Smooth muscle cell (in vitro differentiated cells): Measurements from ENCODE around the gene BACH2. TPM values are rescaled to one million over a fixed set of nuclear protein-coding genes. Genes with fewer than 3 reads are reported as not detected.
"Not testable (repeated sequence)": the region's sequence is repeated elsewhere in the genome, so short reads cannot be mapped to it uniquely, and the experiment has no call there.

Source experiments
- DNase-seq: peaks from one replicate; lab custom pipeline; 2025; ENCODE audit not compliant: unreplicated experiment; lab: John Stamatoyannopoulos, UW
- H2AFZ ChIP-seq: fragments of 200-600 bp; sonication (generic); 2 replicates; pipeline ENCODE4 v1.6.0; 2016; ENCODE audit warnings: antibody characterized with exemption, low read depth, mild to moderate bottlenecking
- H3F3A ChIP-seq: fragments of 200-600 bp; sonication (generic); 2 replicates; pipeline ENCODE4 v1.6.0; 2017; ENCODE audit warnings: antibody characterized with exemption, low read depth
- H3K27ac ChIP-seq: fragments of 200-600 bp; sonication (generic); 2 replicates; pipeline ENCODE4 v1.5.1; 2016; ENCODE audit warnings: low read depth, mild to moderate bottlenecking
- H3K27me3 ChIP-seq: fragments of 200-600 bp; sonication (generic); 2 replicates; pipeline ENCODE4 v1.6.1; 2016; ENCODE audit warnings: low read depth, mild to moderate bottlenecking
- H3K36me3 ChIP-seq: fragments of 200-600 bp; sonication (generic); 2 replicates; pipeline ENCODE4 v1.5.1; 2016; ENCODE audit warnings: low read depth
- H3K4me1 ChIP-seq: fragments of 200-600 bp; sonication (generic); 2 replicates; pipeline ENCODE4 v1.5.1; 2016; ENCODE audit warnings: low read depth
- H3K4me2 ChIP-seq: fragments of 200-600 bp; sonication (generic); 2 replicates; pipeline ENCODE4 v1.6.0; 2016; ENCODE audit warnings: mild to moderate bottlenecking
- H3K4me3 ChIP-seq: fragments of 200-600 bp; sonication (generic); 2 replicates; pipeline ENCODE4 v1.5.1; 2016; ENCODE audit warnings: mild to moderate bottlenecking
- H3K79me2 ChIP-seq: fragments of 200-600 bp; sonication (generic); 2 replicates; pipeline ENCODE4 v1.6.0; 2016; ENCODE audit warnings: low read depth, mild to moderate bottlenecking
- H3K9ac ChIP-seq: fragments of 200-600 bp; sonication (generic); 2 replicates; pipeline ENCODE4 v1.6.0; 2016; ENCODE audit warnings: low read depth
- H3K9me3 ChIP-seq: fragments of 200-600 bp; sonication (generic); replicated peaks from 2 replicates; pipeline ENCODE4 v1.5.1; 2016; ENCODE audit warnings: low read depth
- H4K20me1 ChIP-seq: fragments of 200-600 bp; sonication (generic); 2 replicates; pipeline ENCODE4 v1.6.0; 2016; ENCODE audit warnings: low read depth
- WGBS: methylation state at CpG from one replicate; pipeline ENCODE4 v1.1.7; 2016; ENCODE audit warnings: low lambda C conversion rate; 5-methylcytosine and 5-hydroxymethylcytosine counted together
- polyA plus RNA-seq: library from polyadenylated mRNA; unstranded; fragments of >200 nt; fragmentation: Nextera tagmentation; extraction: Ambion mirVana; gene quantifications from 2 replicates; pipeline ENCODE4 v1.2.1, GENCODE V29; 2016
- total RNA-seq: library from RNA; depleted of rRNA; stranded (reverse); fragments of >200 nt; gene quantifications from 2 replicates; pipeline ENCODE4 v1.2.3, GENCODE V29; 2014
- TF ChIP-seq, protein P1 (sequence below): fragments of 200-600 bp; sonication (generic); IDR thresholded peaks from 2 replicates; pipeline ENCODE4 v1.5.1; 2017; ENCODE audit warnings: borderline replicate concordance, mild to moderate bottlenecking, antibody characterized with exemption; ENCODE audit not compliant: insufficient read depth, poor library complexity, severe bottlenecking

The BACH2 gene
- total and polyA plus RNA-seq, 2 experiments from 2014 or later = 3.0 to 4.5 TPM

DNA sequence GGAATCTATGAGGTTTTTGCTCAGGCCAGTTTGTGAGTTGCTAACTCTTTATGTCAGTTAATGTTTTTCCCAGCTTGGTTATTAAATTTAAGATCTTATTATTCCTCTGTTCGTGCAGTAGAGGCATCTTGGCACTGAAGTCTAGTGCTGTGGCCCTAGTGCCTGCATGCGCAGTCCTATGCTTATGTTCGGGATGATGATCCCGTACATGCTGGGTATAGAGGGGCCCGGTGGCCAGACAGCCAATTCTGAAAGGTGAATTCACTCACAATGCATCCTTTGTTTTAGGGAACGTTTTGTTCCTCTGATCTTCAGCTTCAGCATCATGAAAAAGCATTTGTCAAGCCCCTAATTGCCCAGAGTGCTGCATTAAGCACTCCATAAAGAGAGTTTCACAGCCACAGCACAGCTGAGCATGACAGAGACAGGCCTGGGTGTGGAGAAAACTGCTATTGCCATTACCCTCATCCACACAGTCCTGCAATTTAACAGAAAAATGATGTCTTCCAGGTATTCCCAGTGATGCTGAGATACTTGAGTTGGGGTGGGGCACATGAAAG, 39.8 kb upstream of the BACH2 start:
- Histone ChIP-seq H3K4me1 (no peaks in the 10 kb centered on the region), H3K27ac (no peak overlapping the region), H3K79me2 (no peaks in the 10 kb centered on the region), H3K4me3 (no peak overlapping the region), H4K20me1 (no peaks in the 10 kb centered on the region), H2AFZ (no peak overlapping the region), H3K9me3 (no peaks in the 10 kb centered on the region), H3F3A (no peaks in the 10 kb centered on the region), H3K27me3 (no peaks in the 10 kb centered on the region), H3K36me3 (no peaks in the 10 kb centered on the region), H3K4me2 (no peak overlapping the region), H3K9ac (no peak overlapping the region)
- DNase-seq = no peak
- TF ChIP-seq, protein P1, sequence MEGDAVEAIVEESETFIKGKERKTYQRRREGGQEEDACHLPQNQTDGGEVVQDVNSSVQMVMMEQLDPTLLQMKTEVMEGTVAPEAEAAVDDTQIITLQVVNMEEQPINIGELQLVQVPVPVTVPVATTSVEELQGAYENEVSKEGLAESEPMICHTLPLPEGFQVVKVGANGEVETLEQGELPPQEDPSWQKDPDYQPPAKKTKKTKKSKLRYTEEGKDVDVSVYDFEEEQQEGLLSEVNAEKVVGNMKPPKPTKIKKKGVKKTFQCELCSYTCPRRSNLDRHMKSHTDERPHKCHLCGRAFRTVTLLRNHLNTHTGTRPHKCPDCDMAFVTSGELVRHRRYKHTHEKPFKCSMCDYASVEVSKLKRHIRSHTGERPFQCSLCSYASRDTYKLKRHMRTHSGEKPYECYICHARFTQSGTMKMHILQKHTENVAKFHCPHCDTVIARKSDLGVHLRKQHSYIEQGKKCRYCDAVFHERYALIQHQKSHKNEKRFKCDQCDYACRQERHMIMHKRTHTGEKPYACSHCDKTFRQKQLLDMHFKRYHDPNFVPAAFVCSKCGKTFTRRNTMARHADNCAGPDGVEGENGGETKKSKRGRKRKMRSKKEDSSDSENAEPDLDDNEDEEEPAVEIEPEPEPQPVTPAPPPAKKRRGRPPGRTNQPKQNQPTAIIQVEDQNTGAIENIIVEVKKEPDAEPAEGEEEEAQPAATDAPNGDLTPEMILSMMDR = no peak
- WGBS = 53% methylated on average over 6 of the region's 6 CpGs

DNA sequence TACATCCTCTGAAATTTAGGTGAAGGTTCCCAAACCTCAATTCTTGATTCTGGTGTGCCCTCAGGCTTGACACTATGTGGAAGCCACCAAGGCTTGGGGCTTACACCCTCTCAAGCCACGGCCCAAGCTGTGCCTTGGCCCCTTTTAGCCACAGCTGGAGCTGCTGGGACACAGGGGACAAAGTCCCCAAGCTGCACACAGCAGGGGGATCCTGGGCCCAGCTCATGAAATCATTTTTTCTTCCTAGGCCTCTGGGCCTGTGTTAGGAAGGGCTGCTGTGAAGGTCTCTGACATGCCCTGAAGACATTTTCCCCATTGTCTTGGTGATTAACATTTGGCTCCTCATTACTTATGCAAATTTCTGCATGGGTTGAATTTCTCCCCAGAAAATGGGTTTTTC, 37.3 kb upstream of the BACH2 start:
- Histone ChIP-seq H3K36me3 (no peaks in the 10 kb centered on the region), H3K4me2 (no peak overlapping the region), H3K9ac (no peak overlapping the region), H4K20me1 (no peaks in the 10 kb centered on the region), H3F3A (no peaks in the 10 kb centered on the region), H3K27ac (no peak overlapping the region), H3K79me2 (no peaks in the 10 kb centered on the region), H3K9me3 (no peaks in the 10 kb centered on the region), H3K27me3 (no peaks in the 10 kb centered on the region), H3K4me3 (no peak overlapping the region), H2AFZ (no peak overlapping the region), H3K4me1 (no peaks in the 10 kb centered on the region)
- no peak for DNase-seq
- WGBS = 89% methylated on average over 1 of the region's 1 CpG
- TF ChIP-seq, protein P1 = no peak

DNA sequence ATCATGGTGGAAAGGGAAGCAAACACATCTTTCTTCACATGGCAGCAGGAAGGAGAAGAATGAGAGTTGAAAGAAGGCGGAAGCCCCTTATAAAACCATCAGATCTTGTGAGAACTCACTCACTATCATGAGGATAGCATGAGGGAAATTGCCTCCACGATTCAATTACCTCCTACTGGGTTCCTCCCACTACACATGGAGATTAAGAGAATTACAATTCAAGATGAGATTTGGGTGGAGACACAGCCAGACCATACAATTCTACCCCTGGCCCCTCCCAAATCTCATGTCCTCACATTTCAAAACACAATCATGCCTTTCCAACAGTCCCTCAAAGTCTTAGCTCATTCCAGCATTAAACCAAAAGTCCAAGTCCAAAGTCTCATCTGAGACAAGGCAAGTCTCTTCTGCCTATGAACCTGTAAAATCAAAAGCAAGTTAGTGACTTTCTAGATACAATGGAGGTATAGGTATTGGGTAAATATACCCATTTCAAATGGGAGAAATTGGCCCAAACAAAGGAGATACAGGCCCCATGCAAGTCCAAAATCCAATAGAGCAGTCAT, 36.4 kb upstream of the BACH2 start:
- not testable (repeated sequence) for H3K4me1 ChIP-seq, H2AFZ ChIP-seq, H3K36me3 ChIP-seq, H3K27me3 ChIP-seq, H3K79me2 ChIP-seq, DNase-seq, H4K20me1 ChIP-seq, H3K9me3 ChIP-seq, H3K9ac ChIP-seq, H3F3A ChIP-seq, H3K27ac ChIP-seq, H3K4me2 ChIP-seq, H3K4me3 ChIP-seq
- 100% methylated on average over 2 of the region's 2 CpGs for WGBS

DNA sequence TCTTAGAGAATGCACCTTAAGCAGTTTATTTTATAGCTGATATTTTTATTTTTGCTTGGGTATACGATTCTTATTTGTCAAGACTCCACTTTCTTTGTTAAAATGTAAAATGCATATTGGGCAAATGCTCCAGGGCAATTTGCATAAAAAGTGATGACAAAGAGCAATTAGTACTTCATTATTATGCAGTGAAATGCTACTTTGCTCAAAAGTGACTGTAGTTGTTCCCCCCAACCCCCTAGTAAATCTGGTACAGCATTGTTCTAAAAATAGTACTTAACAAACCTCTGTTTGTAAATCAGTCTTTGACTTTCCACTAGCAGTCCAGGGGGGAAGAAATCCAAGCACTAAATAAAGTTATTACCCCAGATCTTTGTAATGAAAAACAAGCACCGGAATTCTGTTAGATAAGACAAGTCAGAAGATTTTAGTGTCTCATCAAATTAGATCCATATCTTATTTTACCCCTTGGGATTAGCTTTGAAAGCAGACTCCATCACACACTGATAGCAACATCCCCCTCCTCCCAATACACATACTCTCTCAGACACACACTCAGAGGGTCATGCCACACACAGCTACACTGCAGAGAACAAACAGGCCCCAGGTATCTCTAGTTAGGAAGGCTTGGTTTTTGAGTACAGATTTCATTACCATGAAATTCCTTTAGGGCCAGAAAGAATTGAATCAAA, 32.9 kb upstream of the BACH2 start:
- H3F3A ChIP-seq = no peaks in the 10 kb centered on the region
- no peak overlapping the region for H3K9ac ChIP-seq
- no peaks in the 10 kb centered on the region for H3K4me1 ChIP-seq
- H3K9me3 ChIP-seq = no peaks in the 10 kb centered on the region
- WGBS = 53% methylated on average over 2 of the region's 2 CpGs
- no peak overlapping the region for H3K4me2 ChIP-seq
- H3K36me3 ChIP-seq = no peaks in the 10 kb centered on the region
- no peaks in the 10 kb centered on the region for H4K20me1 ChIP-seq
- H2AFZ ChIP-seq = no peak overlapping the region
- DNase-seq = no peak
- TF ChIP-seq, protein P1 = no peak
- H3K4me3 ChIP-seq = no peak overlapping the region
- no peaks in the 10 kb centered on the region for H3K27me3 ChIP-seq
- H3K79me2 ChIP-seq = no peaks in the 10 kb centered on the region
- H3K27ac ChIP-seq = no peak overlapping the region
